Astrocyte of the cerebellum (primary cell): ENCODE data around the gene HTT.

Source experiments
- DNase-seq: peaks from one replicate; pipeline ENCODE4 v3.0.0-alpha.2; 2011; ENCODE audit warnings: low read depth
- H3K4me3 ChIP-seq: 2 replicates; pipeline ENCODE4 v1.5.1; 2011; ENCODE audit warnings: mild to moderate bottlenecking, low read depth, low read length, moderate library complexity
- in situ Hi-C: cut with HindIII; loops from 2 replicates; pipeline ENCODE4 v1.10.0; 2017; ENCODE audit warnings: low sequenced_read_pairs
- TF ChIP-seq, protein P1 (sequence below): IDR thresholded peaks from 2 replicates; pipeline ENCODE4 v1.5.1; 2012; ENCODE audit warnings: low read length, low read depth, moderate library complexity, mild to moderate bottlenecking; ENCODE audit errors: missing control alignments

Gene HTT

DNA sequence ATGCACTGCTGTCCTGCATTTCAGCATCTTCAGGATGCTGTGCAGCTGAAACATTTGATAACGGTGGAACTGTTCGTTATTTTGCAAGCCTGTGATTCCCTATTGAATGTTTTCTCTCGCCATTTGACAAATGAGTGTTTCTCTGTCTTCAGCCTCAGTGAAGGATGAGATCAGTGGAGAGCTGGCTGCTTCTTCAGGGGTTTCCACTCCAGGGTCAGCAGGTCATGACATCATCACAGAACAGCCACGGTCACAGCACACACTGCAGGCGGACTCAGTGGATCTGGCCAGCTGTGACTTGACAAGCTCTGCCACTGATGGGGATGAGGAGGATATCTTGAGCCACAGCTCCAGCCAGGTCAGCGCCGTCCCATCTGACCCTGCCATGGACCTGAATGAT is 52.6 kb downstream of the HTT start:
- in situ Hi-C loops = no loop called here
- H3K4me3 ChIP-seq = no peak overlapping the region
- TF ChIP-seq, protein P1, sequence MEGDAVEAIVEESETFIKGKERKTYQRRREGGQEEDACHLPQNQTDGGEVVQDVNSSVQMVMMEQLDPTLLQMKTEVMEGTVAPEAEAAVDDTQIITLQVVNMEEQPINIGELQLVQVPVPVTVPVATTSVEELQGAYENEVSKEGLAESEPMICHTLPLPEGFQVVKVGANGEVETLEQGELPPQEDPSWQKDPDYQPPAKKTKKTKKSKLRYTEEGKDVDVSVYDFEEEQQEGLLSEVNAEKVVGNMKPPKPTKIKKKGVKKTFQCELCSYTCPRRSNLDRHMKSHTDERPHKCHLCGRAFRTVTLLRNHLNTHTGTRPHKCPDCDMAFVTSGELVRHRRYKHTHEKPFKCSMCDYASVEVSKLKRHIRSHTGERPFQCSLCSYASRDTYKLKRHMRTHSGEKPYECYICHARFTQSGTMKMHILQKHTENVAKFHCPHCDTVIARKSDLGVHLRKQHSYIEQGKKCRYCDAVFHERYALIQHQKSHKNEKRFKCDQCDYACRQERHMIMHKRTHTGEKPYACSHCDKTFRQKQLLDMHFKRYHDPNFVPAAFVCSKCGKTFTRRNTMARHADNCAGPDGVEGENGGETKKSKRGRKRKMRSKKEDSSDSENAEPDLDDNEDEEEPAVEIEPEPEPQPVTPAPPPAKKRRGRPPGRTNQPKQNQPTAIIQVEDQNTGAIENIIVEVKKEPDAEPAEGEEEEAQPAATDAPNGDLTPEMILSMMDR = no peak
- no peak for DNase-seq

DNA sequence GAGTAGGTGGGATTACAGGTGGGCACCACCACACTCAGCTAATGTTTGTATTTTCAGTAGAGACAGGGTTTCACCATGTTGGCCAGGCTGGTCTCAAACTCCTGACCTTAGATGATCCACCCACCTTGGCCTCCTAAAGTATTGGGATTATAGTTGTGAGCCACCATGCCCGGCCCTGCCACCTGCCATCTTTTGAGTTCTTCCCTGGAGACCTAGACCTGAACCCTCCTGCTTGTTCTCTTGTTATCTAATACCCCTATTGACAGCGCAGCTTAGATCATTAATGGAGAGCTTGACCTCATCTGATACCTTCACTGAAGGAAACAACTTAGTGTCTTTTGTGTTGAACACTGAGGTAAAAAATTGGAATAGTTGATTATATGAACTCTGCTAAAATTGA is 53.6 kb downstream of the HTT start:
- no peak for DNase-seq
- TF ChIP-seq, protein P1 = no peak
- H3K4me3 ChIP-seq = no peak overlapping the region
- in situ Hi-C loops = no loop called here

DNA sequence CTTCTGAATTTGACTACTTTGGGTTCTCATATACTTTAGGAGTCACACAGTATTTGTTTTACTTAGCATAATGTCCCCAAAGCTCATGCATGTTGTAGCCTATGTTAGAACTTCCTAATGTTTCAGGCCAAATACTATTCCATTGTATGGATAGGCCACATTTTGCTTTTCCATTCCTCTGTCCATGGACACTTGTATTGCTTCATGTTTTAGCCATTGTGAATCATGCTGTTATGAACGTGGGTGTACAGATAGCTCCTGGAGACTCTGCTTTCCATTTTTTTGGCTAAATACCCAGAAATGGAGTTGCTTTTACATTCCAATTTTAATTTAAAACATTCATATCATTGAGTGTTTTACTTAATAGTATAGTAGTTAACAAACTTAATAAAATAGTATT is 54.5 kb downstream of the HTT start:
- in situ Hi-C loops = no loop called here
- TF ChIP-seq, protein P1 = no peak
- no peak for DNase-seq
- no peak overlapping the region for H3K4me3 ChIP-seq

DNA sequence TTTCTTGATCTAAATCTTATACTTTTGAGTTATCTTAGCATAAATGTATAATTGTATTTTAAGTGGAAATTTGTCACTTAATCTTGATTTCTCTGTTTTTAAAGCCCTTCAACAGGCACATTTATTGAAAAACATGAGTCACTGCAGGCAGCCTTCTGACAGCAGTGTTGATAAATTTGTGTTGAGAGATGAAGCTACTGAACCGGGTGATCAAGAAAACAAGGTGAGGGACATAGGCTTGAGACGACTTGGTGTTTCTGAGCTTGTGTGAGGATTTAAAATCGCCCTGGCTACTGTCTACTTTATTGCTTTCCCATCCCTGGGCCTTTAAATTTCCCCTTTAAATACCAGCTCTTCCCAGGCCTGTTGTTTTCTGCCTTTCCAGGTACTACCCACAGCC is 55.7 kb downstream of the HTT start:
- TF ChIP-seq, protein P1 = no peak
- DNase-seq = no peak
- in situ Hi-C loops = no loop called here
- H3K4me3 ChIP-seq = no peak overlapping the region

DNA sequence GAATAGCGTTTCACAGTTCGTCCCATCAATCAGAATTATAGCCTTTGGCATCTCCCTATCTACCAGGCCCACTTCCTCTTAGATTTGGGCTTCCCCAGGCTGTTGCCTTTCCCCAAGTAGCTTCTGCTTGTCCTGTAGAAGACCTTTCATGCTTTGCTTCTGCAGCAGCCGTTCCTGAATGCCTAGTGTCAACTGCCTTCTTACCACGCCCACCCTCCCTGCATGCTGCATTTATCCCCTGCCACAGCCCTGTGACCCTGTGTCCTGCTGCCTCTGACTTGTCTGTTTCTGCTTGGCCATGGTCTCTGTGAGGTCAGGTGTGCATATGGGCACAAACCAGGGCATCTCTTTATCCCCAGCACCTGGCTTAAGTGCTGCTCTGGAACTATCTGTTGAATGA is 56.3 kb downstream of the HTT start:
- H3K4me3 ChIP-seq = no peak overlapping the region
- DNase-seq = no peak
- in situ Hi-C loops = no loop called here
- TF ChIP-seq, protein P1 = no peak

DNA sequence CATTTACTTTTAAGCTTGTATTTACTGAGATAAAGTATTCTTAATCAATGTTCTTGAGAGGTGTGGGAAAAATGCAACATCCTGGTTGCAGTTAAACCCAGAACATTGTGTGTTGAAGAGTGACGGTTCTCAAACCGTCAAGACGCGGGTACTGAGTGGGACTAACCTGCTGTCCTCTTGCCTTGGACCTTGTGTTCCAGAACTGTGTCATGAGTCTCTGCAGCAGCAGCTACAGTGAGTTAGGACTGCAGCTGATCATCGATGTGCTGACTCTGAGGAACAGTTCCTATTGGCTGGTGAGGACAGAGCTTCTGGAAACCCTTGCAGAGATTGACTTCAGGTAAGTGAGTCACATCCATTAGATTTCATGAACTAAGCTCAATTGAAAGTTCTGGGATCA is 59.7 kb downstream of the HTT start:
- H3K4me3 ChIP-seq = no peak overlapping the region
- in situ Hi-C loops = no loop called here

More for the DNA sequence above, 59.7 kb downstream of the HTT start:
- TF ChIP-seq, protein P1 = no peak
- DNase-seq = no peak
